A549 (cell line): ENCODE data around the gene LSG1.

Source experiments
- CBX2 ChIP-seq: fragments of 200-600 bp; sonication (generic); IDR thresholded peaks from 2 replicates; pipeline ENCODE4 v1.6.1; 2016; ENCODE audit warnings: low read depth, mild to moderate bottlenecking, borderline replicate concordance
- CEBPB ChIP-seq, 2 experiments: fragments of >200 bp in 1 of 2; sonication (Bioruptor Twin) in 1 of 2; formaldehyde crosslinking in 1 of 2; IDR thresholded peaks; 2 replicates each; pipeline ENCODE4 v1.6.1; 2012 to 2016
- EHF ChIP-seq: fragments of 250-450 bp; sonication (Bioruptor Pico); IDR thresholded peaks from 2 replicates; pipeline ENCODE4 v1.5.0; 2020; ENCODE audit warnings: mild to moderate bottlenecking
- HOXA7 ChIP-seq: fragments of 250-450 bp; sonication (Bioruptor Pico); IDR thresholded peaks from 2 replicates; pipeline ENCODE4 v1.5.0; 2020; ENCODE audit warnings: mild to moderate bottlenecking, moderate library complexity
- RAD21 ChIP-seq, 2 experiments: fragments of >200 bp in 1 of 2; sonication (Bioruptor Twin) in 1 of 2; formaldehyde crosslinking in 1 of 2; IDR thresholded peaks in 1 of 2; conservative IDR thresholded peaks in 1 of 2; 2 replicates in 1 of 2; 3 replicates in 1 of 2; pipeline ENCODE4 v1.6.1; 2012 to 2018; ENCODE audit warnings: inconsistent platforms in 1 of 2
- RNF2 ChIP-seq: fragments of 200-600 bp; sonication (generic); IDR thresholded peaks from 2 replicates; pipeline ENCODE4 v1.6.1; 2016; ENCODE audit warnings: low read depth, mild to moderate bottlenecking, antibody characterized with exemption, moderate library complexity, borderline replicate concordance
- TF ChIP-seq, protein P1 (sequence below): fragments of >200 bp; sonication (Bioruptor Twin); formaldehyde crosslinking; IDR thresholded peaks from 3 replicates; pipeline ENCODE4 v1.5.1; 2016
- TF ChIP-seq, protein P2 (sequence below): fragments of 250-450 bp; sonication (Bioruptor Pico); IDR thresholded peaks from 2 replicates; pipeline ENCODE4 v1.5.0; 2021; ENCODE audit warnings: mild to moderate bottlenecking, moderate library complexity, borderline replicate concordance

DNA sequence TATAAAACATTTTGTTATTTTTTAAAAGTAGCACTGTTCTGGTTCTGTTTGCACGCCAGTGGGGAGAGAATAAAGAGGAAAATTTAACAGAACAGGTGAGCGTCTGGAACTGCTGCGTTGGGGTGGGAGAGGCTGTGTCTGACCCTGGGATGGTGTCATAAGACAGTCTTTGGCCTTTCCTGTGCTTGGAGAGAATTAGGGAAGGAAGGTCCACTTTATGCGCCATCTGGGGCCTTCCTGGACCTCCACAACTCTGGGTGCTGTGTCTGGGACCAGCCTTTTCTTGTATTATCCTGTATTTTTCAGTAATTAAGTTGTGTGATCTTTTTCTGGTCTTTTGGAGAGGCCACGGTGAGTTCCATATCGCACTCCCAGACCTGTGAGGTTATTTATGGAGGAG is 17.0 kb upstream of the LSG1 start:
- TF ChIP-seq, protein P1, sequence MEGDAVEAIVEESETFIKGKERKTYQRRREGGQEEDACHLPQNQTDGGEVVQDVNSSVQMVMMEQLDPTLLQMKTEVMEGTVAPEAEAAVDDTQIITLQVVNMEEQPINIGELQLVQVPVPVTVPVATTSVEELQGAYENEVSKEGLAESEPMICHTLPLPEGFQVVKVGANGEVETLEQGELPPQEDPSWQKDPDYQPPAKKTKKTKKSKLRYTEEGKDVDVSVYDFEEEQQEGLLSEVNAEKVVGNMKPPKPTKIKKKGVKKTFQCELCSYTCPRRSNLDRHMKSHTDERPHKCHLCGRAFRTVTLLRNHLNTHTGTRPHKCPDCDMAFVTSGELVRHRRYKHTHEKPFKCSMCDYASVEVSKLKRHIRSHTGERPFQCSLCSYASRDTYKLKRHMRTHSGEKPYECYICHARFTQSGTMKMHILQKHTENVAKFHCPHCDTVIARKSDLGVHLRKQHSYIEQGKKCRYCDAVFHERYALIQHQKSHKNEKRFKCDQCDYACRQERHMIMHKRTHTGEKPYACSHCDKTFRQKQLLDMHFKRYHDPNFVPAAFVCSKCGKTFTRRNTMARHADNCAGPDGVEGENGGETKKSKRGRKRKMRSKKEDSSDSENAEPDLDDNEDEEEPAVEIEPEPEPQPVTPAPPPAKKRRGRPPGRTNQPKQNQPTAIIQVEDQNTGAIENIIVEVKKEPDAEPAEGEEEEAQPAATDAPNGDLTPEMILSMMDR, result no peak
- TF ChIP-seq RNF2 (no peak), RAD21 (conservative IDR thresholded peaks at IDR 0.05 in 1 of 2, IDR thresholded peaks at IDR 0.05 in 1 of 2) (no peak), CEBPB (IDR thresholded peaks at IDR 0.05) (no peak), CBX2 (no peak), EHF (no peak), HOXA7 (CRISPR knock-in tag) (no peak)
- TF ChIP-seq, protein P2, sequence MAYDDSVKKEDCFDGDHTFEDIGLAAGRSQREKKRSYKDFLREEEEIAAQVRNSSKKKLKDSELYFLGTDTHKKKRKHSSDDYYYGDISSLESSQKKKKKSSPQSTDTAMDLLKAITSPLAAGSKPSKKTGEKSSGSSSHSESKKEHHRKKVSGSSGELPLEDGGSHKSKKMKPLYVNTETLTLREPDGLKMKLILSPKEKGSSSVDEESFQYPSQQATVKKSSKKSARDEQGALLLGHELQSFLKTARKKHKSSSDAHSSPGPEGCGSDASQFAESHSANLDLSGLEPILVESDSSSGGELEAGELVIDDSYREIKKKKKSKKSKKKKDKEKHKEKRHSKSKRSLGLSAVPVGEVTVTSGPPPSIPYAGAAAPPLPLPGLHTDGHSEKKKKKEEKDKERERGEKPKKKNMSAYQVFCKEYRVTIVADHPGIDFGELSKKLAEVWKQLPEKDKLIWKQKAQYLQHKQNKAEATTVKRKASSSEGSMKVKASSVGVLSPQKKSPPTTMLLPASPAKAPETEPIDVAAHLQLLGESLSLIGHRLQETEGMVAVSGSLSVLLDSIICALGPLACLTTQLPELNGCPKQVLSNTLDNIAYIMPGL (CRISPR knock-in tag), result no peak
